CD4-positive, alpha-beta T cell treated with Interleukin-17A for 1 hour (primary cell): ENCODE data around the gene NKX2-4.
"Not testable (repeated sequence)": the region's sequence is repeated elsewhere in the genome, so short reads cannot be mapped to it uniquely, and the experiment has no call there.

Experiments
- DNase-seq: peaks from one replicate; pipeline ENCODE4 v3.0.0-alpha.2; 2020

The NKX2-4 gene

DNA sequence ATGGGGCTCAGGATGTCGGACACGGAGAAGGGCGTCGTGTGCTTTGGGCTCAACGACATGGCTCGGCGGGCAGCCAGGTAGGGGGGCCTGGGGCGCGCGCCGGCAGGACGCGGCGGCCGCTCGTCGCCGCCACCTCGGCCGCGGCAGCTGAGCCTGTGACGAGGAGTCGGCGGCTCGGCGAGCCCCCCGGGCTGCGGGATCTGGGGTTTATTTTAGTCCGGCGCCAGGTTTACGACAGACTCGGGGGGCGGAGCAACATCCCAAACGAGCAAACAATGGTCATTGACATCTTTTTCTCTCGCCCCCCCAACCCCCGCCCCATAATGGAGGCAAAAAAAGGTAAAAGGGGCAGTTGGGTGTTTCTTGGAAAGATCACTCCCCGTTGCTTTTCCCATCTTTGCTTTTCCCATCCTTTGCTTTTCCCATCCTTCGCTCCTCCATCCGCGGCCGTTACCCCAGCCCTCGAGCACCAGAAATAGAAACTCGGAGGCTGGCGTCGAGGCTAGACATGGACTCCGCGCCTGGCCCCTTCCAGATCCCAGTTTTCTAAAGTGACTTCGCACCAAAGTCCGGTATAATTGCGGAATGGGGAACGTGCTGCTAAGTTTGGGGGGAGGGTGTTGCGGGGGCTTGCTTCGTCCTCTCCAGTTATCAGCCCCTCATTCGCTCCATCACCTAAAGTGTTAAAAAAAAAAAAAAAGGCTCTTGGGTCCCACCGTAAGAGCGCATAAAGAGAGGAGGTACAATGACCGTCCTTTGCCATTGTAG, at the start of gene NKX2-4:
Gene NKX2-4 (minus strand): TSS at position 186 of the 768 bp plus-strand sequence. CDS start 127 bp downstream, at position 59.
- no peak for DNase-seq

DNA sequence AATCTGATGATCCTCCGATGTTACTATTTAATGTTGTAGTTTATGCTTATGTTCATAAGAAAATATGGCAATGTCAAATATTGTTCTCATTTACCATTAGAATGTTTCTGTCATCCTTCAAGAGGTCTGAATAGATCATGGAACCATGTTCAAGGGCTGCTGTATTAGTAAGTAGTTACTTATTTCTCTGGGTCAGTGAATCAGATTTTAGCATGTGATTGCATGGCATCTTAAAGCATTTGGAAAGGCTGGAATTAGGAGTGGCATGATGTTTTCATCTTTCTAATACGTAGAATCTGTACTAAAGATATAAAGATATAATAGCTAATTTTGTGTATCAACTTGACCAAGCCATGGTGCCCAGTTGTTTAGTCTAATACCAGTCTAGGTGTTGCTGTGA, 40.5 kb upstream of the NKX2-4 start:
- DNase-seq, result no peak

- no peak for DNase-seq
These were observed 39.9 kb upstream of the NKX2-4 start for GRCh38 chr20:21437248-21437647.

DNA sequence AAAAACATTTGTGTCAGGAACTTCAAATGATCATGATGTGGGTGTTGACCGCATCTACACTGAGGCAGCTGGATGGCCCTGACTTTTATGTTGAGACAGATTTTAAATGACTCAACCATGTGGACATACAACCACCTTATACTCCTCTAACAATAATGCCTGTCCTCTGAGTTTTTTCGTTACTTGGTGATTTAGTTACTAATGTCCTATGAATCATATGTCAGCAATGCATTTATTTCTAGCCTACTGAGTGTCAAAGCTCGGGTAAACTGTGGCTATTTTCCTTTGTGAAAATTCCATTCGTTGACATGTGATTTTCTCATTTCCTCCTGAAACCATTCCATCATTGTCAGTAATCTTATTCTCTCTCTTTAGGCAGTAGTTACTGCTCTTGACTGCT, 38.9 kb upstream of the NKX2-4 start:
- no peak for DNase-seq

DNA sequence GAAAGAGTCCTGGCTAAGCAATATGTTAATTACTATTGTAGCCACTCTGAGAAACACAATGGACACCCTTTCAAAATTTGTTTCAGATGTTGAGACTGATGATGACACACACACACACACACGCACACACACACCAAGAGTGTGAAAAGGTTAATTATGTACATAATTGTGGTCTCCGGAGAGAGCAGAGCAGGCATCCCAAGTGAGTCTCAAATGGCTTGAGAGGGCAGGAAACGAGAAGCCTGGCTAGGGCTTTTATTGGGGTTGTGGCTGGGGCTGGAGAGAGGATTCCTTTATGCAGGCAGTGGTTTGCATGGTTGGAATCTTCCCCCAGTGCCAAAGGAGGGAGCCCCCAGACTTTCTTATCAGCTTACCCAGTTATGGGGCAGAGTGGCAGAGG, 38.2 kb upstream of the NKX2-4 start:
- DNase-seq, result no peak

GRCh38 chr20:21433329-21433890, 36.1 kb upstream of the NKX2-4 start:
- no peak for DNase-seq

DNA sequence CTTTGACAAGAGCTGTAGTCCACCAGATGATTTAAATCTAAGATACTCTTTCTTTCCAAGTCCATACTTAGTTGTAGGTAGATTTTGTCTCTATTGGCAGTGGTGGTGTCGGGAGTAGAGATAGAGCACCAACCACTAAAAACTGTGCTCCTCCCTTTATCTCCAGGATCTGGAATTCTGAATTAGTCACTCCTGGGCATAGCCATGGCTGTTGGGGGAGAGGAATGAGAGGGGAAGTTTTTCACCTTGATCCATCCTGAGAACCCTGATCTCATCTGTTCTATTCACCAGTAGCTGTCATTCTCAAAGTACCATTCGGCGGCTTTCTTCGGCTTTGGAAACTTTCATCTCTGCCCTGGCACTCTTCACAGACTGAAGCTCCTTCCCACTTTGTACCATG, 35.6 kb upstream of the NKX2-4 start:
- no peak for DNase-seq

- DNase-seq, result no peak
These were observed 32.7 kb upstream of the NKX2-4 start for GRCh38 chr20:21430020-21430419.

GRCh38 chr20:21424846-21425245, 27.5 kb upstream of the NKX2-4 start:
- DNase-seq, result no peak

DNA sequence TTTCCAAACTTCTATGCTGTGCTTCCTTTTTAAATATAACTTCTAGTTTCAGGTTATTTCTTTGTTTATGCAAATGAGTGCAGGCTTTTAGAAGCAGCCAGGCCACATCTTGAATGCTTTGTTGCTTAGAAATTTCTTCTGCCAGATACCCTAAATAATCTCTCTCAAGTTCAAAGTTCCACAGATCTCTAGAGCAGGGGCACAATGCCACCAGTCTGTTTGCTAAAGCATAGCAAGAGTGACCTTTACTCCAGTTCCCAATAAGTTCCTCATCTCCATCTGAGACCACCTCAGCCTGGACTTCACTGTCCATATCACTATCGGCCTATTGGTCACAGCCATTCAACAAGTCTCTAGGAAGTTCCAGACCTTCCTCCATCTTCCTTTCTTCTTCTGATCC, 26.4 kb upstream of the NKX2-4 start:
- not testable (repeated sequence) for DNase-seq

- DNase-seq, result no peak
These were observed 24.4 kb upstream of the NKX2-4 start for GRCh38 chr20:21421601-21422236.

DNA sequence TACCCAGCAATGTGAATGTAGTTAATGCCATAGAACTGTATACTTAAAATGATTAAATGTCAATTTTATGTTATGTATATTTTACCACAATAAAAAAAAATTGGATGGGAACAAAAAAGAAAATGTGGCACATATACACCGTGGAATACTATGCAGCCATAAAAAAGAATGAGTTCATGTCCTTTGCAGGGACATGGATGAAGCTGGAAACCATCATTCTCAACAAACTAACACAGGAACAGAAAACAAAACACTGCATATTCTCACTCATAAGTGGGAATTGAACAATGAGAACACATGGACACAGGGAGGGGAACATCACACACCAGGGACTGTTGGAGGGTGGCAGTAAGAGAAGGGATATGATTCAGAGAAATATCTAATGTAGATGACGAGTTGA, 21.8 kb upstream of the NKX2-4 start:
- not testable (repeated sequence) for DNase-seq

DNA sequence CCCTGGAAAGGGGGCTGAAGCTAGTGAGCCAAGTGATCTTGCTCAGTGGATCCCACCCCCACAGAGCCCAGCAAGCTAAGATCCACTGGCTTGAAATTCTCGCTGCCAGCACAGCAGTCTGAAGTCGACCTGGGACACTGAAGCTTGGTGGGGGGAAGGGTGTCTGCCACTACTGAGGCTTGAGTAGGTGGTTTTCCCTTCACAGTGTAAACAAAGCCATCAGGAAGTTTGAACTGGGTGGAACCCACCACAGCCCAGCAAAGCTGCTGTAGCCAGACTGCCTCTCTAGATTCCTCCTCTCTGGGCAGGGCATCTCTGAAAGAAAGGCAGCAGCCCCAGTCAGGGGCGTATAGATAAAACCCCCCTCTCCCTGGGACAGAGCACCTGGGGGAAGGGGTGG, 16.7 kb upstream of the NKX2-4 start:
- not testable (repeated sequence) for DNase-seq

DNA sequence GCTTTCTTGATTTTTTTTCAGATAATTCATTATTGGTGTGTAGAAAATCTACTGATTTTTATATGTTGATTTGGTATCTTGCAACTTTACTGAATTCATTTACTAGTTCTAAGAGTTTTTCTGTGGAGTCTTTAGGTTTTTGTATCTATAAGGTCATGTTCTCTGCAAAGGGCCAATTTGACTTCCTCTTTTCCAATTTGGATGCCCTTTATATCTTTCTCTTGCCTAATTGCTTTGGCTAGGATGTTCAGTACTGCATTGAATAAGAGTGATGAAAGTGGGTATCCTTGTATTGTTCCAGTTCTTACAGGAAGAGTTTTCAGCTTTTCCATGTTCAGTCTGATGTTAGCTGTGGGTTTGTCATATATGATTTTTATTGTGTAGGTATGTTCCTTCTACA, 14.4 kb upstream of the NKX2-4 start:
- DNase-seq, result no peak

DNA sequence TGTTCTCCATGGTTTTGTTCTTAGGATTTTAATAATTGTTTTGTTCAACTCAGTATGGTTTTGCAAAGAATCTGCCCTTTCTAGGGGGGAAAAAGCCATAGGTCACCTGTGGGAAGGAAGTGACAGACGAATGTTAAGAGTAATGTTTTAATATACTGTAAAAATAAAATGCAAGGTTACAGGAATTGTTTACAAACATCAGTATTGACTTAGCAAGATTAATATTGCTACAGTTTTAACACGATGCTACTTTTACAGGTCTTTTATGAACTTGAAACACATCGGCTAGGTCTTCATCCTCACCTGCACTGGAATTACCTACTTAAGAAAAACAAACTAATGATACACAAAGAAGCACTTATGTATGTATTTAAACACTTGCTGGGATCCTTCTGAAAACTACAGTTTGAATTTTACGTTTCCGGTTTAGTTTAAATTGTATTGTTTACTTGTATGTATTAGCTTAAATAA, 1.7 kb upstream of the NKX2-4 start:
- no peak for DNase-seq

- no peak for DNase-seq
These were observed 1.0 kb upstream of the NKX2-4 start for GRCh38 chr20:21398109-21399004.

DNA sequence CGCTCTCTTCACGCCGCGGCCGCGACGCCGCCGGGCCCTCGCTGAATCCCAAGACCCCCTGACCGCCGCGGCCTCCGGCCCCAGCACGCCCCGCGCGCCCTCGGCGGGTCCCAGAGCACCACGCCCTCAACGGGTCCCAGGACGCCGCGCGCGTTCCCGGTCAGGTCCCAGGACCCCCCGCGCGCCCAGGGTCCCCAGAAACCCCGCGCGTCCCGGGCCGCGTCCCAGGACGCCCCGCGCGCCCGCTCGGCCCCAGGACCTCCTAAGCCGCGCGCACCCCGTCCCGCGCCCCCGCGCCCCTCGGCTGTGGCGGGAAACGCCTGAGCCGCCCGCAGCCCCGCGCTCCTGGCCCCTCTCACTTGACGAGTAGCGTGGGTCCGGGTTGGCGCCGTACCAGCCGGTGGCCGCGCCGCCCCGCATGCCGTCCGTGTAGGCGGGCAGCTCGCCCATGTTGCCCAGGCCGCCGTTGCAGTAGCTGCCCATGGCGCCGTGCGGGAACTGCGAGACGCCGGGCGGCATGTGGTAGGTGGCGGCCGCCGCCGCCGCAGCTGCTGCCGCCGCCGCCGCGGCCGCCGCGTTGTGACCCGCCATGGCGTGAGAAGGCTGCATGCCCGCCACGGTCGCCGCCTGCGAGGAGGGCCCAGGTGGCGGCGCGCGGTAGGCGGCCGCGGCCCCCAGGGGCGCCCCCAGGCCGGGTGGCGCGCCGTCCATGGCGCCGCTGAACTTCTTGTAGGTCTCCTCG, 556 bp downstream of the NKX2-4 start:
- DNase-seq, result no peak

- peak; percentile 46 for DNase-seq
These were observed 1.4 kb downstream of the NKX2-4 start for GRCh38 chr20:21395666-21396598.

- DNase-seq, result no peak
These were observed 2.2 kb downstream of the NKX2-4 start for GRCh38 chr20:21395051-21395665.

DNA sequence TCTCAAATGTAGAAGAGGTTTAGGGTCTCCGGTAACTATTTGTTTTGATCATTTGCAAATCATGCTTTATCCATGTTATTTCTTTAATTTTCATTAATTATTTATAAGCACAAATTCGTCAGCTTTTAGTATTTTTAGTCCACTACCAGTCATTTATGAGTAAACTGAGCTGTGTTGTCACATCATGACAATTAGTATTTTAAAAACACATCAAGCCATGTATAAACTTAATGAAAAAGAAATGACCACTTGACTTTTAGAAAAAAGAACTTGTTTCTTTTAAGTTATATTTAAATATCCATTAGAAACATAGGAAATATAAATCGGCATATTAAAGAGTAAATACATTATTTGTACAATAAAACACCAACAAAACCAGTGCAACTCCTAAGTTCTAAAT, 2.8 kb downstream of the NKX2-4 start:
- DNase-seq, result no peak
